HepG2 (cell line): ENCODE results near the gene ARF4. TPM values are rescaled to one million over a fixed set of nuclear protein-coding genes. Genes with fewer than 3 reads are reported as not detected.

Experiments
- ATAC-seq: fragments of 200-7000 bp; cut with Tn5 transposase; 3 replicates; pipeline ENCODE4 v1.9.1; 2020; ENCODE audit warnings: mild to moderate bottlenecking, moderate library complexity
- BruUV-seq: library from RNA; stranded (reverse); fragments of 400-500 nt; replicated peaks from 2 replicates; lab custom pipeline; 2021; lab: Mats Ljungman, UMichigan
- CTCF ChIA-PET: fragments of 300-600 bp; formaldehyde crosslinking; extraction: SDS; loops from one replicate; lab custom pipeline; 2021; ENCODE audit warnings: low total read pairs, inconsistent platforms, low intra/inter-chr PET ratio; lab: Yijun Ruan, JAX
- POLR2A ChIA-PET: fragments of 350-600 bp; sonication (Branson Sonifier 250); formaldehyde crosslinking; loops from one replicate; lab custom pipeline; 2020; ENCODE audit warnings: antibody characterized with exemption, inconsistent platforms; lab: Yijun Ruan, JAX
- DNase-seq: peaks from one replicate; pipeline ENCODE4 v3.0.0-alpha.2; 2015; ENCODE audit warnings: low spot score
- FAIRE-seq: peaks from 3 replicates; lab custom pipeline; 2011; peaks lifted over from hg19 to GRCh38; lab: Jason Lieb, UNC
- H2AFZ ChIP-seq: one replicate; pipeline ENCODE4 v1.6.1; 2011; ENCODE audit warnings: low read length, inconsistent platforms
- H3K27ac ChIP-seq: fragments of 300-600 bp; 3 replicates; pipeline ENCODE4 v1.8.0; 2011; ENCODE audit warnings: mixed run types, mild to moderate bottlenecking, mixed read lengths, low read length, inconsistent platforms; ENCODE audit not compliant: insufficient read depth; ENCODE audit errors: extremely low read length
- H3K27me3 ChIP-seq, 2 experiments: fragments of 200-600 bp in 1 of 2; 2 replicates in 1 of 2; 3 replicates in 1 of 2; pipeline versions ENCODE4 v1.6.0 to v1.8.0; 2011; ENCODE audit warnings: low read length in 2 of 2, mild to moderate bottlenecking in 2 of 2, moderate library complexity in 2 of 2, inconsistent platforms in 1 of 2; ENCODE audit not compliant: insufficient read depth in 2 of 2, control insufficient read depth in 1 of 2
- H3K36me3 ChIP-seq, 2 experiments: fragments of 200-600 bp in 1 of 2; replicated peaks in 1 of 2; 2 replicates in 1 of 2; 3 replicates in 1 of 2; pipeline versions ENCODE4 v1.5.1 to v1.8.0; 2011; ENCODE audit warnings: low read length in 2 of 2, inconsistent platforms in 1 of 2; ENCODE audit not compliant: insufficient read depth in 2 of 2, control insufficient read depth in 1 of 2
- H3K4me1 ChIP-seq: 2 replicates; pipeline ENCODE4 v1.5.1; 2012; ENCODE audit warnings: low read length, inconsistent platforms; ENCODE audit not compliant: insufficient read depth
- H3K4me2 ChIP-seq: 2 replicates; pipeline ENCODE4 v1.6.0; 2011; ENCODE audit warnings: low read depth, low read length, inconsistent platforms
- H3K4me3 ChIP-seq, 3 experiments: fragments of 200-600 bp in 1 of 3; sonication (generic), shearing (Covaris generic) in 1 of 3; replicated peaks in 1 of 3; 2 replicates each; pipeline ENCODE4 v1.5.1; 2011 to 2016; ENCODE audit warnings: low read length in 3 of 3, inconsistent platforms in 2 of 3, low read depth in 2 of 3, mild to moderate bottlenecking in 2 of 3, control low read depth in 1 of 3, mixed read lengths in 1 of 3; ENCODE audit not compliant: insufficient read depth in 1 of 3
- H3K79me2 ChIP-seq: one replicate; pipeline ENCODE4 v1.6.1; 2011; ENCODE audit warnings: low read length, inconsistent platforms; ENCODE audit not compliant: insufficient read depth
- H3K9ac ChIP-seq: 2 replicates; pipeline ENCODE4 v1.6.0; 2011; ENCODE audit warnings: mild to moderate bottlenecking, low read depth, low read length, inconsistent platforms; ENCODE audit not compliant: insufficient read depth
- H3K9me3 ChIP-seq: 2 replicates; pipeline ENCODE4 v1.5.1; 2012; ENCODE audit warnings: mild to moderate bottlenecking, low read length
- H4K20me1 ChIP-seq: 2 replicates; pipeline ENCODE4 v1.6.0; 2011; ENCODE audit warnings: inconsistent platforms, mild to moderate bottlenecking, low read length, moderate library complexity; ENCODE audit not compliant: insufficient read depth
- HOXA7 ChIP-seq: sonication (generic); formaldehyde crosslinking; IDR thresholded peaks from 2 replicates; pipeline ENCODE4 v1.8.1; 2022; ENCODE audit warnings: mild to moderate bottlenecking, missing genetic modification reagents, moderate library complexity
- RFXAP ChIP-seq: sonication (generic); formaldehyde crosslinking; IDR thresholded peaks from 2 replicates; pipeline ENCODE4 v1.4.0; 2020; ENCODE audit warnings: missing genetic modification reagents, borderline replicate concordance
- SRSF9 ChIP-seq: fragments of 200-400 bp; formaldehyde crosslinking; IDR thresholded peaks from 2 replicates; pipeline ENCODE4 v1.6.1; 2018; ENCODE audit warnings: borderline replicate concordance, mild to moderate bottlenecking, low read depth, low read length; ENCODE audit not compliant: insufficient read depth, poor library complexity, severe bottlenecking
- ZBTB20 ChIP-seq: sonication (generic); formaldehyde crosslinking; IDR thresholded peaks from 2 replicates; pipeline ENCODE4 v1.8.1; 2023; ENCODE audit warnings: missing genetic modification reagents, low read depth, mild to moderate bottlenecking, borderline replicate concordance
- ZBTB7B ChIP-seq: sonication (generic); formaldehyde crosslinking; IDR thresholded peaks from 2 replicates; pipeline ENCODE4 v1.4.0; 2020; ENCODE audit warnings: missing genetic modification reagents
- ZMYM2 ChIP-seq: sonication (generic); formaldehyde crosslinking; IDR thresholded peaks from 2 replicates; pipeline ENCODE4 v1.8.0; 2022; ENCODE audit warnings: mild to moderate bottlenecking, missing genetic modification reagents
- WGBS: methylation state at CpG from one replicate; pipeline ENCODE4 v1.1.6; 2017; ENCODE audit warnings: low lambda C conversion rate; 5-methylcytosine and 5-hydroxymethylcytosine counted together
- in situ Hi-C: cut with HindIII; loops from 2 replicates; pipeline ENCODE4 v1.10.0; 2017; ENCODE audit warnings: low pct_unique_long_range_greater_than_20kb; ENCODE audit not compliant: extremely low pct_ligation_motif_present
- intact Hi-C: fragments of 100-400 bp; cut with micrococcal nuclease; formaldehyde crosslinking; loops from one replicate; pipeline ENCODE4 v1.10.0; 2022; ENCODE audit not compliant: unreplicated experiment
- polyA plus RNA-seq, 8 experiments: library from polyadenylated mRNA; depleted of rRNA in 3 of 8; stranded (reverse) in 7 of 8; unstranded in 1 of 8; fragments of >200 nt; fragmentation: Illumina TruSeq in 4 of 8; extraction: Trizol in 4 of 8; gene quantifications; 2 replicates each; pipeline versions ENCODE4 v1.2.1 to v1.2.3, GENCODE V29; 2011 to 2016; ENCODE audit warnings: low read depth in 4 of 8, missing spikeins in 1 of 8, mixed read lengths in 1 of 8; ENCODE audit not compliant: insufficient read depth in 1 of 8
- total RNA-seq, 5 experiments: library from RNA; depleted of rRNA; stranded (reverse); fragments of >200 nt; fragmentation: Illumina TruSeq; extraction: Trizol; gene quantifications; 2 replicates each; pipeline ENCODE4 v1.2.3, GENCODE V29; 2016; ENCODE audit warnings: low read depth in 1 of 5
- TF ChIP-seq, protein P1 (sequence below): sonication (generic); formaldehyde crosslinking; IDR thresholded peaks from 2 replicates; pipeline ENCODE4 v1.4.0; 2020; ENCODE audit warnings: mild to moderate bottlenecking, missing genetic modification reagents, borderline replicate concordance

ARF4 gene
- total and polyA plus RNA-seq, 2 of the 13 experiments (the other 11 are each of a cell fraction or from before 2014, with no cell fraction given): 184 to 250 TPM

DNA sequence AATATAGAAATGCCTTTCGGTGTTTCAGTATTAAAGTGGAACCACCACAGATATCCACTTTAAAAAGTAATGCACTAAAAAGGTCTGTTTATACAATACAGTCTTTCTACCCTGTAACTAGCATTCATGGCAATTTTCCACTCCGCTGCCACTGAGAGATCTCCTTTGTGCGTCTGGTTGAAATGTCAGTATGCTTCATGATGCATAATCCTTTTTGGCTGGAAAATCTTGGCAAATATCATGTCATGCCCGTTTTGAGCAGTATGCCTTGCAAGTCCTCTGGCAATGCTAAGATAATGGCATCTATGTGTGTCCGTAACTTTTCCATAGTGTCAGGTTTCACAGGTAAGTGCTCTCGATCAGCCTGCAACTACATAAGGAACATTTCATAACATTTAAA lies 30.8 kb upstream of the ARF4 start:
- Histone ChIP-seq H3K27me3 (no peaks in the 10 kb centered on the region), H3K27ac (no peak overlapping the region), H3K9me3 (no peaks in the 10 kb centered on the region), H3K36me3 (peaks cover 5 to 39% of the 10 kb centered on the region in 2 experiments), H3K4me3 (no peak overlapping the region), H3K4me1 (no peaks in the 10 kb centered on the region; the same call in 1 of the 2 replicates), H4K20me1 (no peaks in the 10 kb centered on the region), H3K4me2 (no peak overlapping the region), H3K9ac (no peak overlapping the region), H2AFZ (no peak overlapping the region), H3K79me2 (no peaks in the 10 kb centered on the region)
- intact Hi-C loops: no loop called here
- in situ Hi-C loops: no loop called here
- POLR2A ChIA-PET: no interaction called here
- 89% methylated on average over 6 of the region's 6 CpGs for WGBS
- no TSS peak for BruUV-seq
- FAIRE-seq (no peak), DNase-seq (no peak), ATAC-seq (no peak)
- CTCF ChIA-PET: no interaction called here
- TF ChIP-seq ZBTB20 (no peak), HOXA7 (CRISPR knock-in tag) (no peak), RFXAP (no peak), ZBTB7B (no peak), SRSF9 (no peak), ZMYM2 (no peak)
- TF ChIP-seq, protein P1, sequence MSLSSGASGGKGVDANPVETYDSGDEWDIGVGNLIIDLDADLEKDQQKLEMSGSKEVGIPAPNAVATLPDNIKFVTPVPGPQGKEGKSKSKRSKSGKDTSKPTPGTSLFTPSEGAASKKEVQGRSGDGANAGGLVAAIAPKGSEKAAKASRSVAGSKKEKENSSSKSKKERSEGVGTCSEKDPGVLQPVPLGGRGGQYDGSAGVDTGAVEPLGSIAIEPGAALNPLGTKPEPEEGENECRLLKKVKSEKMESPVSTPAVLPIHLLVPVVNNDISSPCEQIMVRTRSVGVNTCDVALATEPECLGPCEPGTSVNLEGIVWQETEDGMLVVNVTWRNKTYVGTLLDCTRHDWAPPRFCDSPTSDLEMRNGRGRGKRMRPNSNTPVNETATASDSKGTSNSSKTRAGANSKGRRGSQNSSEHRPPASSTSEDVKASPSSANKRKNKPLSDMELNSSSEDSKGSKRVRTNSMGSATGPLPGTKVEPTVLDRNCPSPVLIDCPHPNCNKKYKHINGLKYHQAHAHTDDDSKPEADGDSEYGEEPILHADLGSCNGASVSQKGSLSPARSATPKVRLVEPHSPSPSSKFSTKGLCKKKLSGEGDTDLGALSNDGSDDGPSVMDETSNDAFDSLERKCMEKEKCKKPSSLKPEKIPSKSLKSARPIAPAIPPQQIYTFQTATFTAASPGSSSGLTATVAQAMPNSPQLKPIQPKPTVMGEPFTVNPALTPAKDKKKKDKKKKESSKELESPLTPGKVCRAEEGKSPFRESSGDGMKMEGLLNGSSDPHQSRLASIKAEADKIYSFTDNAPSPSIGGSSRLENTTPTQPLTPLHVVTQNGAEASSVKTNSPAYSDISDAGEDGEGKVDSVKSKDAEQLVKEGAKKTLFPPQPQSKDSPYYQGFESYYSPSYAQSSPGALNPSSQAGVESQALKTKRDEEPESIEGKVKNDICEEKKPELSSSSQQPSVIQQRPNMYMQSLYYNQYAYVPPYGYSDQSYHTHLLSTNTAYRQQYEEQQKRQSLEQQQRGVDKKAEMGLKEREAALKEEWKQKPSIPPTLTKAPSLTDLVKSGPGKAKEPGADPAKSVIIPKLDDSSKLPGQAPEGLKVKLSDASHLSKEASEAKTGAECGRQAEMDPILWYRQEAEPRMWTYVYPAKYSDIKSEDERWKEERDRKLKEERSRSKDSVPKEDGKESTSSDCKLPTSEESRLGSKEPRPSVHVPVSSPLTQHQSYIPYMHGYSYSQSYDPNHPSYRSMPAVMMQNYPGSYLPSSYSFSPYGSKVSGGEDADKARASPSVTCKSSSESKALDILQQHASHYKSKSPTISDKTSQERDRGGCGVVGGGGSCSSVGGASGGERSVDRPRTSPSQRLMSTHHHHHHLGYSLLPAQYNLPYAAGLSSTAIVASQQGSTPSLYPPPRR (CRISPR knock-in tag): no peak
- TF ChIP-seq, all 625 proteins: peak for 0
